HEK293T (cell line): ENCODE data around the gene PTPMT1.

Experiments
- ARNT ChIP-seq: fragments of 450-650 bp; IDR thresholded peaks from 2 replicates; pipeline ENCODE4 v1.6.1; 2017; ENCODE audit warnings: mild to moderate bottlenecking
- BHLHE40 ChIP-seq: fragments of 450-650 bp; IDR thresholded peaks from 2 replicates; pipeline ENCODE4 v1.6.1; 2016; ENCODE audit warnings: mild to moderate bottlenecking, moderate library complexity, borderline replicate concordance
- ELF4 ChIP-seq: fragments of 450-650 bp; IDR thresholded peaks from 2 replicates; pipeline ENCODE4 v1.6.1; 2017; ENCODE audit warnings: antibody characterized with exemption
- FOXA1 ChIP-seq: fragments of 450-650 bp; IDR thresholded peaks from 2 replicates; pipeline ENCODE4 v1.6.1; 2016; ENCODE audit warnings: mild to moderate bottlenecking
- FOXK2 ChIP-seq: fragments of 450-650 bp; IDR thresholded peaks from 2 replicates; pipeline ENCODE4 v1.6.1; 2016; ENCODE audit warnings: mild to moderate bottlenecking
- FOXM1 ChIP-seq: fragments of 450-650 bp; IDR thresholded peaks from 2 replicates; pipeline ENCODE4 v1.6.1; 2017; ENCODE audit warnings: mild to moderate bottlenecking, borderline replicate concordance
- LEF1 ChIP-seq: fragments of 450-650 bp; IDR thresholded peaks from 2 replicates; pipeline ENCODE4 v1.6.1; 2017; ENCODE audit warnings: mild to moderate bottlenecking, borderline replicate concordance
- NFRKB ChIP-seq: fragments of 450-650 bp; IDR thresholded peaks from 2 replicates; pipeline ENCODE4 v1.6.1; 2016; ENCODE audit warnings: mild to moderate bottlenecking, moderate library complexity
- SP1 ChIP-seq: fragments of 450-650 bp; IDR thresholded peaks from 2 replicates; pipeline ENCODE4 v1.6.1; 2017
- SUZ12 ChIP-seq: fragments of 450-650 bp; IDR thresholded peaks from 2 replicates; pipeline ENCODE4 v1.6.1; 2016; ENCODE audit warnings: mild to moderate bottlenecking
- ZNF384 ChIP-seq: fragments of 450-650 bp; IDR thresholded peaks from 2 replicates; pipeline ENCODE4 v1.6.1; 2016

DNA sequence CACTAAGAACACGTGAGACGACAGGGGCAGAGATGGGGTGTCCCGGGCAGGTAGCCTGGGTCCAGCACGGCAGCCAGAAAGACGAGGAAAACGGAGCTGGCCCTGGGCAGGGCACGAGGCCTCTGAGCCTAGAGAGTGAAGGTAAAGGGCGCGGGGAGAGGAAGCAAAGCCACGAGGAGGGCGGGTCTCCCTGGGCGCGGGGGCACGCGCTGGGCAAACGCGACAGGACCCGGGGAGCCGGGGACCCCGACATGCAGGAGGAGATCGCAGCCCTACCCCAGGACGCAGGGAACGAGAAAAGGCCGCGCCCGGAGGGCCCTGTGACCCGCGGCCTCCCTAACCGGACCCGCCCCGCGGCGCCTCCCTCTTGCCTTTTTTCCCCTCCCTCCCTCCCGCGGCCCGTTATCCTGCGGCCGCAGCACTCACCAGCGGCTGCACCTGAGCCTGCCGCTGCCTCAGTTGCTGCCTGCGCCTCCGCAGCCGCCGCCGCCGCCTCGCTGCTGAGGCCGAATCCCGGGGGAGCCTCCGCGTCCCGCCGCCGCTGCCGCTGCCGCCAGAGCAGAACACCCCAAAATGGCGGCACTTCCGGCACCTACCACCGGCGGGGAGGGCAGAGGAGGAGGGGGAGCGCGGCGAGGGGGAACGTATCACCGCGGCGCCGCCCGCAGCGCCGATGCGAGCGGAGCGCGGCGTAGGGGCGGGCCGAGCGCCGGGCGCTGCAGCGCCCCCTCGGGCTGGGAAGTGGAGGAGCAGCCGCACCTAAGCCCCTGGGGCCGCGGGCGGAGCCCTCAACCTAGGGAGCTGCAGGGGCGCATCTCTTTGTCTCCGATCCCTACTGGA is 12.6 kb upstream of the PTPMT1 start, which contains the start of gene CELF1:
- TF ChIP-seq FOXM1 (no peak), ARNT (no peak), FOXK2 (no peak), BHLHE40 (no peak), NFRKB (no peak), FOXA1 (no peak), ELF4 (no peak), SUZ12 (no peak), SP1 (no peak), ZNF384 (no peak), LEF1 (no peak)
